ENCODE results near the gene RPRD1B. TPM values are rescaled to one million over a fixed set of nuclear protein-coding genes. Genes with fewer than 3 reads are reported as not detected.

RPRD1B gene
- total and polyA plus RNA-seq, 2 of the 13 experiments (the other 11 are each of a cell fraction or from before 2014, with no cell fraction given), result 31.1 to 41.5 TPM

DNA sequence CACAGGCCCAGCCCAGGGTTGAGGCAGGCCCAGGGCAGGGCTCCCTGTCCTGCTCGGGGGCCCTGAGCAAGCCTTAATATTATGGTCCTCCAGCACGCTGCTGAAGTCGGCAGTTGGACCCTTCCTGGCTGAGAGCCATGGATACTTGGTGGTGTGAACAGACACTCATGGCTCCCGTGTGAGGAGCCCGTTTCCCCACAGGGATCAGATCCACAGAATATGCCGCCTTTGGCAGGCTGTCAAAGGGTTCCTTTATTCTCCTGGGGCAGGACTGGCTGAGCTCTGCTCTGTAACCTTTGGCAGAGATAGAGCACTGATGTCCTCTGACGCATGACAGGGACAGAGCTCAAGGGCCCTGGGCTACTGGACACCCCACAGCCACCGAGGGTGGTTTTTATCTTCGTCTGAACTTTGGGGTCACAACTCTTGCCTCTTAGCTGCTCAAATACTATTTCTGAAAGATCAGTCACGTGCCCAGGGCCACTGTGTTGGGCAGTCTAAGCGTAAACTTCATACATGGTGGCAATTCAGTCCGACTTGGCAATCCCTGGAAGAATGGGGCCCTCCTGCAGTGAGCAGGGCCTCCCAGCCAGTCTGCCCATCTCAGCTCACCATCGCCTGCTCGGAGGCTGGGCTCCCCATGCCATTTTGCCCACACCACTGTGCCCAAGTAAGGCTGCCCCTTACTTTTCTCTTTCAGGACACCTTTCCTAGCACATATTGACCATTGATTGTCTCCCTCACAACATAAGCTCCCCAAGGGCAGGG is 49.3 kb upstream of the RPRD1B start (continued):
- TF ChIP-seq, protein P1, sequence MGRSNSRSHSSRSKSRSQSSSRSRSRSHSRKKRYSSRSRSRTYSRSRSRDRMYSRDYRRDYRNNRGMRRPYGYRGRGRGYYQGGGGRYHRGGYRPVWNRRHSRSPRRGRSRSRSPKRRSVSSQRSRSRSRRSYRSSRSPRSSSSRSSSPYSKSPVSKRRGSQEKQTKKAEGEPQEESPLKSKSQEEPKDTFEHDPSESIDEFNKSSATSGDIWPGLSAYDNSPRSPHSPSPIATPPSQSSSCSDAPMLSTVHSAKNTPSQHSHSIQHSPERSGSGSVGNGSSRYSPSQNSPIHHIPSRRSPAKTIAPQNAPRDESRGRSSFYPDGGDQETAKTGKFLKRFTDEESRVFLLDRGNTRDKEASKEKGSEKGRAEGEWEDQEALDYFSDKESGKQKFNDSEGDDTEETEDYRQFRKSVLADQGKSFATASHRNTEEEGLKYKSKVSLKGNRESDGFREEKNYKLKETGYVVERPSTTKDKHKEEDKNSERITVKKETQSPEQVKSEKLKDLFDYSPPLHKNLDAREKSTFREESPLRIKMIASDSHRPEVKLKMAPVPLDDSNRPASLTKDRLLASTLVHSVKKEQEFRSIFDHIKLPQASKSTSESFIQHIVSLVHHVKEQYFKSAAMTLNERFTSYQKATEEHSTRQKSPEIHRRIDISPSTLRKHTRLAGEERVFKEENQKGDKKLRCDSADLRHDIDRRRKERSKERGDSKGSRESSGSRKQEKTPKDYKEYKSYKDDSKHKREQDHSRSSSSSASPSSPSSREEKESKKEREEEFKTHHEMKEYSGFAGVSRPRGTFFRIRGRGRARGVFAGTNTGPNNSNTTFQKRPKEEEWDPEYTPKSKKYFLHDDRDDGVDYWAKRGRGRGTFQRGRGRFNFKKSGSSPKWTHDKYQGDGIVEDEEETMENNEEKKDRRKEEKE (IDR thresholded peaks at IDR 0.05), result no peak
- no peak for TF ChIP-seq ZNF552 (CRISPR knock-in tag; IDR thresholded peaks at IDR 0.05; ENCODE audit: borderline replicate concordance)
- TF ChIP-seq, protein P2, sequence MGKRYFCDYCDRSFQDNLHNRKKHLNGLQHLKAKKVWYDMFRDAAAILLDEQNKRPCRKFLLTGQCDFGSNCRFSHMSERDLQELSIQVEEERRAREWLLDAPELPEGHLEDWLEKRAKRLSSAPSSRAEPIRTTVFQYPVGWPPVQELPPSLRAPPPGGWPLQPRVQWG (CRISPR knock-in tag; IDR thresholded peaks at IDR 0.05; ENCODE audit: borderline replicate concordance, low read depth), result no peak
- TF ChIP-seq TBP (CRISPR knock-in tag; IDR thresholded peaks at IDR 0.05), result no peak
- TF ChIP-seq LCORL (IDR thresholded peaks at IDR 0.05), result no peak
- TF ChIP-seq LCORL (CRISPR knock-in tag; IDR thresholded peaks at IDR 0.05), result peak; percentile 83
- no peak for TF ChIP-seq SRF (IDR thresholded peaks at IDR 0.05; ENCODE audit: low read depth, low read length)
- TF ChIP-seq RBFOX2 (IDR thresholded peaks at IDR 0.05; ENCODE audit: low read depth, low read length), result no peak
- TF ChIP-seq, protein P3, sequence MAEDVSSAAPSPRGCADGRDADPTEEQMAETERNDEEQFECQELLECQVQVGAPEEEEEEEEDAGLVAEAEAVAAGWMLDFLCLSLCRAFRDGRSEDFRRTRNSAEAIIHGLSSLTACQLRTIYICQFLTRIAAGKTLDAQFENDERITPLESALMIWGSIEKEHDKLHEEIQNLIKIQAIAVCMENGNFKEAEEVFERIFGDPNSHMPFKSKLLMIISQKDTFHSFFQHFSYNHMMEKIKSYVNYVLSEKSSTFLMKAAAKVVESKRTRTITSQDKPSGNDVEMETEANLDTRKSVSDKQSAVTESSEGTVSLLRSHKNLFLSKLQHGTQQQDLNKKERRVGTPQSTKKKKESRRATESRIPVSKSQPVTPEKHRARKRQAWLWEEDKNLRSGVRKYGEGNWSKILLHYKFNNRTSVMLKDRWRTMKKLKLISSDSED (CRISPR knock-in tag; IDR thresholded peaks at IDR 0.05), result no peak
- TF ChIP-seq CHD2 (IDR thresholded peaks at IDR 0.05; ENCODE audit: low read depth, low read length), result no peak
- TF ChIP-seq, protein P4, sequence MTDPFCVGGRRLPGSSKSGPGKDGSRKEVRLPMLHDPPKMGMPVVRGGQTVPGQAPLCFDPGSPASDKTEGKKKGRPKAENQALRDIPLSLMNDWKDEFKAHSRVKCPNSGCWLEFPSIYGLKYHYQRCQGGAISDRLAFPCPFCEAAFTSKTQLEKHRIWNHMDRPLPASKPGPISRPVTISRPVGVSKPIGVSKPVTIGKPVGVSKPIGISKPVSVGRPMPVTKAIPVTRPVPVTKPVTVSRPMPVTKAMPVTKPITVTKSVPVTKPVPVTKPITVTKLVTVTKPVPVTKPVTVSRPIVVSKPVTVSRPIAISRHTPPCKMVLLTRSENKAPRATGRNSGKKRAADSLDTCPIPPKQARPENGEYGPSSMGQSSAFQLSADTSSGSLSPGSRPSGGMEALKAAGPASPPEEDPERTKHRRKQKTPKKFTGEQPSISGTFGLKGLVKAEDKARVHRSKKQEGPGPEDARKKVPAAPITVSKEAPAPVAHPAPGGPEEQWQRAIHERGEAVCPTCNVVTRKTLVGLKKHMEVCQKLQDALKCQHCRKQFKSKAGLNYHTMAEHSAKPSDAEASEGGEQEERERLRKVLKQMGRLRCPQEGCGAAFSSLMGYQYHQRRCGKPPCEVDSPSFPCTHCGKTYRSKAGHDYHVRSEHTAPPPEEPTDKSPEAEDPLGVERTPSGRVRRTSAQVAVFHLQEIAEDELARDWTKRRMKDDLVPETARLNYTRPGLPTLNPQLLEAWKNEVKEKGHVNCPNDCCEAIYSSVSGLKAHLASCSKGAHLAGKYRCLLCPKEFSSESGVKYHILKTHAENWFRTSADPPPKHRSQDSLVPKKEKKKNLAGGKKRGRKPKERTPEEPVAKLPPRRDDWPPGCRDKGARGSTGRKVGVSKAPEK (CRISPR knock-in tag; IDR thresholded peaks at IDR 0.05; ENCODE audit: borderline replicate concordance), result no peak
- no peak for TF ChIP-seq NR1H2 (CRISPR knock-in tag; IDR thresholded peaks at IDR 0.05; ENCODE audit: borderline replicate concordance, low read depth)
- TF ChIP-seq ZZZ3 (CRISPR knock-in tag; IDR thresholded peaks at IDR 0.05; ENCODE audit: borderline replicate concordance), result no peak
- TF ChIP-seq PPARG (CRISPR knock-in tag; conservative IDR thresholded peaks at IDR 0.05), result peak; percentile 99
- peak; percentile 84 for TF ChIP-seq ZMYM4 (CRISPR knock-in tag; IDR thresholded peaks at IDR 0.05)
- TF ChIP-seq SIX4 (CRISPR knock-in tag; IDR thresholded peaks at IDR 0.05), result no peak
- peak; percentile 88; the same call in 1 of the 2 replicates for TF ChIP-seq ZNF598 (CRISPR knock-in tag; IDR thresholded peaks at IDR 0.05; ENCODE audit: borderline replicate concordance)
- TF ChIP-seq ZNF382 (CRISPR knock-in tag; IDR thresholded peaks at IDR 0.05; ENCODE audit: borderline replicate concordance), result no peak
- no peak for TF ChIP-seq SETDB1 (CRISPR knock-in tag; IDR thresholded peaks at IDR 0.05; ENCODE audit: borderline replicate concordance)
- TF ChIP-seq RAD51 (IDR thresholded peaks at IDR 0.05; ENCODE audit: borderline replicate concordance), result no peak
- no peak; the same call in 1 of the 2 replicates for TF ChIP-seq ZNF232 (CRISPR knock-in tag; IDR thresholded peaks at IDR 0.05; ENCODE audit: borderline replicate concordance)
- no peak for TF ChIP-seq NCOA5 (CRISPR knock-in tag; IDR thresholded peaks at IDR 0.05)
